Panc1 (cell line): ENCODE results near the gene PPP2R2B. TPM values are rescaled to one million over a fixed set of nuclear protein-coding genes. Genes with fewer than 3 reads are reported as not detected.

Experiments used
- ATAC-seq: fragments of 200-7000 bp; cut with Tn5 transposase; 2 replicates; pipeline ENCODE4 v1.9.1; 2020; ENCODE audit warnings: mild to moderate bottlenecking, moderate library complexity
- BruUV-seq: library from RNA; stranded (reverse); fragments of 400-500 nt; replicated peaks from 2 replicates; lab custom pipeline; 2021; lab: Mats Ljungman, UMichigan
- CTCF ChIA-PET: fragments of 300-600 bp; sonication (Branson Sonifier 250); formaldehyde crosslinking; loops from one replicate; lab custom pipeline; 2022; ENCODE audit warnings: antibody characterized with exemption; lab: Charles Lee
- POLR2A ChIA-PET: fragments of 300-600 bp; sonication (Branson Sonifier 250); formaldehyde crosslinking; loops from one replicate; lab custom pipeline; 2022; ENCODE audit warnings: antibody characterized with exemption; lab: Charles Lee
- DNase-seq: peaks from one replicate; pipeline ENCODE4 v3.0.0-alpha.2; 2010; ENCODE audit warnings: low read depth, low spot score
- H3K27ac ChIP-seq: 2 replicates; pipeline ENCODE4 v1.5.1; 2011; ENCODE audit warnings: mild to moderate bottlenecking, low read length, inconsistent platforms
- H3K27me3 ChIP-seq: fragments of 200-500 bp; sonication (Bioruptor generic); 2 replicates; pipeline ENCODE4 v1.6.0; 2014; ENCODE audit warnings: low read length, inconsistent platforms; ENCODE audit not compliant: control insufficient read depth, insufficient read depth
- H3K36me3 ChIP-seq: fragments of 200-500 bp; sonication (Bioruptor generic); 2 replicates; pipeline ENCODE4 v1.5.1; 2014; ENCODE audit warnings: inconsistent platforms, mild to moderate bottlenecking, low read length, moderate library complexity; ENCODE audit not compliant: control insufficient read depth, insufficient read depth
- H3K4me1 ChIP-seq: 2 replicates; pipeline ENCODE4 v1.5.1; 2011; ENCODE audit warnings: inconsistent platforms, mild to moderate bottlenecking, low read length, moderate library complexity; ENCODE audit not compliant: control insufficient read depth, insufficient read depth
- H3K4me3 ChIP-seq, 2 experiments: 2 replicates each; pipeline ENCODE4 v1.5.1; 2011 to 2012; ENCODE audit warnings: low read depth in 2 of 2, low read length in 2 of 2, mild to moderate bottlenecking in 2 of 2, inconsistent platforms in 1 of 2, moderate library complexity in 1 of 2
- H3K9me3 ChIP-seq: fragments of 200-500 bp; sonication (Bioruptor generic); 2 replicates; pipeline ENCODE4 v1.5.1; 2014; ENCODE audit warnings: low read depth, mild to moderate bottlenecking, inconsistent platforms, low read length, moderate library complexity; ENCODE audit not compliant: control insufficient read depth, insufficient read depth
- CTCF ChIP-seq: fragments of 450-650 bp; IDR thresholded peaks from 2 replicates; pipeline ENCODE4 v1.5.1; 2017; ENCODE audit warnings: mild to moderate bottlenecking
- POLR2AphosphoS5 ChIP-seq: IDR thresholded peaks from 2 replicates; pipeline ENCODE4 v1.6.1; 2012; ENCODE audit warnings: mild to moderate bottlenecking, low read depth, low read length, moderate library complexity
- REST ChIP-seq, 2 experiments: IDR thresholded peaks; 2 replicates each; pipeline ENCODE4 v1.6.1; 2011 to 2012; ENCODE audit warnings: low read depth in 2 of 2, control low read depth in 1 of 2, low read length in 1 of 2, mild to moderate bottlenecking in 1 of 2, moderate library complexity in 1 of 2; ENCODE audit not compliant: insufficient read depth in 1 of 2
- SIN3A ChIP-seq: IDR thresholded peaks from 2 replicates; pipeline ENCODE4 v1.6.1; 2012; ENCODE audit warnings: low read depth, mild to moderate bottlenecking, low read length, moderate library complexity, borderline replicate concordance; ENCODE audit not compliant: insufficient read depth
- TCF7L2 ChIP-seq: IDR thresholded peaks from 2 replicates; pipeline ENCODE4 v1.6.1; 2011; ENCODE audit warnings: mild to moderate bottlenecking, low read depth, low read length, inconsistent platforms
- in situ Hi-C: cut with HindIII; loops from 2 replicates; pipeline ENCODE4 v1.10.0; 2016; ENCODE audit warnings: low sequenced_read_pairs, low pct_unique_long_range_greater_than_20kb
- intact Hi-C: fragments of 100-400 bp; cut with micrococcal nuclease; formaldehyde crosslinking; loops from one replicate; pipeline ENCODE4 v1.10.0; 2022; ENCODE audit not compliant: unreplicated experiment
- total RNA-seq: library from RNA; stranded (reverse); gene quantifications from one replicate; pipeline ENCODE4 v1.2.1, GENCODE V29; 2021; ENCODE audit not compliant: unreplicated experiment

Gene PPP2R2B
- total RNA-seq, 1 experiment from 2014 or later, result 8.8 TPM

GRCh38 chr5:146836226-146836842, 42.2 kb downstream of the PPP2R2B start:
- H3K27me3 ChIP-seq, result no peaks in the 10 kb centered on the region
- BruUV-seq, result no TSS peak
- in situ Hi-C loops, result no loop called here
- CTCF ChIA-PET, result no interaction called here
- no peak for ATAC-seq
- TF ChIP-seq REST (IDR thresholded peaks at IDR 0.05; ENCODE audit: insufficient read depth in 1 of 2, low read depth in 2 of 2, low read length in 1 of 2) (no peak), TCF7L2 (no peak), CTCF (no peak), SIN3A (no peak)
- no peaks in the 10 kb centered on the region for H3K36me3 ChIP-seq
- no peak overlapping the region for H3K4me3 ChIP-seq
- DNase-seq, result no peak
- intact Hi-C loops, result no loop called here
- H3K9me3 ChIP-seq, result no peaks in the 10 kb centered on the region
- POLR2A ChIA-PET, result interaction anchor here (0.6 kb wide), 1 partner anchor 110 kb away, joined by 3 read pairs; no protein-coding TSS in a partner anchor
- H3K4me1 ChIP-seq, result no peaks in the 10 kb centered on the region; the same call in none of the 2 replicates
- no peak overlapping the region for H3K27ac ChIP-seq

DNA sequence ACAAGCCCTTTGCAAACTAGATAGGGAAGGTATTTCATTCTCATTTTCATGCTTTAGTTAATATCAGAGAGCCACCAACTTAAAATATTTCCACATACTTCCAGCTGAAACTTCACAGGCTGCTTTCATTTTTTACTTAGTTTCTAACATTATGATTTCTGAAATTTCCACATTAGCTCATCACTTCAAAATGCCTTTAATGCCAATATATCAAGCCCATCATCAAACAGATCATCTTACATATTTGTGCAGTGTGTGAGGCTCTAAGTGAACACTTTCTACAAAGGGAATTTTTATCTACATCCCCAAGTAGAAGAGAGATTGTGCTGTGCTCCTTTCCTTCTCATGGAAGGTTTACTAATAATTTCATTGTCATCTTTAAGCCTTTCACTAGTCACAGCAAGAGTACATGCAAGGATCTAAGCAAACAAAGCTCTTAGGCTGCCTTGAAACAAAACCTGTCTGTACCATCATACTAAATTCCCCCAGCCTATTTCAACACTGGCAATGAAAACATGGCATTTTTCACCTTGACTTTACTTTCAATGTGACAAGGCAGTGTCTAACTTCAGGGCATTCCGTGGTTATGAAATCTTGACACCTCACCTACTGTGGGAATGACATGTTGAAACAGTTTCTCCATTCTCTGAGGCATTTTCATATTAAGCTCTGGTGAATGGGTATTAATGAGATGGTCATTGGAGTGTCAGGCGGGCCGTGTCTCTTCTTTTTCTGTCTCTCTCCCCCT, 45.4 kb downstream of the PPP2R2B start:
- POLR2A ChIA-PET, result no interaction called here
- Histone ChIP-seq H3K27ac (no peak overlapping the region), H3K27me3 (no peaks in the 10 kb centered on the region), H3K9me3 (no peaks in the 10 kb centered on the region), H3K36me3 (no peaks in the 10 kb centered on the region), H3K4me3 (no peak overlapping the region), H3K4me1 (no peaks in the 10 kb centered on the region; the same call in 1 of the 2 replicates)
- ATAC-seq (no peak), DNase-seq (no peak)
- TF ChIP-seq TCF7L2, result no peak
- no peak for TF ChIP-seq SIN3A
- no peak for TF ChIP-seq POLR2AphosphoS5
- TF ChIP-seq REST (IDR thresholded peaks at IDR 0.05; ENCODE audit: insufficient read depth in 1 of 2, low read depth in 2 of 2, low read length in 1 of 2), result no peak
- TF ChIP-seq CTCF, result no peak
- CTCF ChIA-PET, result no interaction called here
- in situ Hi-C loops, result no loop called here
- intact Hi-C loops, result no loop called here
- no TSS peak for BruUV-seq
